ENCODE data around the gene ERICH3.

ERICH3 gene

GRCh38 chr1:74697832-74698231 is 24.2 kb upstream of the ERICH3 start:
- Histone ChIP-seq H3K4me3 (ENCODE audit: low read length) (no peak overlapping the region), H3K9ac (ENCODE audit: low read length) (no peak overlapping the region), H3K27me3 (ENCODE audit: control insufficient read depth, insufficient read depth, low read length) (no peaks in the 10 kb centered on the region), H3K4me1 (ENCODE audit: control insufficient read depth, low read depth, low read length) (no peaks in the 10 kb centered on the region), H3K27ac (ENCODE audit: low read length) (no peak overlapping the region), H3K9me3 (ENCODE audit: control insufficient read depth, low read depth, low read length) (no peaks in the 10 kb centered on the region), H3K36me3 (ENCODE audit: control insufficient read depth, low read depth, low read length) (no peaks in the 10 kb centered on the region)

- Histone ChIP-seq H3K9me3 (ENCODE audit: control insufficient read depth, low read depth, low read length) (no peaks in the 10 kb centered on the region), H3K4me1 (ENCODE audit: control insufficient read depth, low read depth, low read length) (no peaks in the 10 kb centered on the region), H3K36me3 (ENCODE audit: control insufficient read depth, low read depth, low read length) (no peaks in the 10 kb centered on the region), H3K27ac (ENCODE audit: low read length) (no peak overlapping the region), H3K4me3 (ENCODE audit: low read length) (no peak overlapping the region), H3K27me3 (ENCODE audit: control insufficient read depth, insufficient read depth, low read length) (no peaks in the 10 kb centered on the region), H3K9ac (ENCODE audit: low read length) (no peak overlapping the region)
Measured at GRCh38 chr1:74693473-74693872, 19.9 kb upstream of the ERICH3 start.

- Histone ChIP-seq H3K36me3 (ENCODE audit: control insufficient read depth, low read depth, low read length) (no peaks in the 10 kb centered on the region), H3K4me3 (ENCODE audit: low read length) (no peak overlapping the region), H3K9me3 (ENCODE audit: control insufficient read depth, low read depth, low read length) (no peaks in the 10 kb centered on the region), H3K27ac (ENCODE audit: low read length) (no peak overlapping the region), H3K4me1 (ENCODE audit: control insufficient read depth, low read depth, low read length) (no peaks in the 10 kb centered on the region), H3K9ac (ENCODE audit: low read length) (no peak overlapping the region), H3K27me3 (ENCODE audit: control insufficient read depth, insufficient read depth, low read length) (no peaks in the 10 kb centered on the region)
Measured at GRCh38 chr1:74690909-74691308, 17.3 kb upstream of the ERICH3 start.

GRCh38 chr1:74690364-74690696 is 16.7 kb upstream of the ERICH3 start:
- Histone ChIP-seq H3K4me3 (ENCODE audit: low read length) (no peak overlapping the region), H3K27me3 (ENCODE audit: control insufficient read depth, insufficient read depth, low read length) (no peaks in the 10 kb centered on the region), H3K9ac (ENCODE audit: low read length) (no peak overlapping the region), H3K9me3 (ENCODE audit: control insufficient read depth, low read depth, low read length) (no peaks in the 10 kb centered on the region), H3K27ac (ENCODE audit: low read length) (no peak overlapping the region), H3K4me1 (ENCODE audit: control insufficient read depth, low read depth, low read length) (no peaks in the 10 kb centered on the region), H3K36me3 (ENCODE audit: control insufficient read depth, low read depth, low read length) (no peaks in the 10 kb centered on the region)

- H3K27me3 ChIP-seq (ENCODE audit: control insufficient read depth, insufficient read depth, low read length): no peaks in the 10 kb centered on the region
- no peak overlapping the region for H3K4me3 ChIP-seq (ENCODE audit: low read length)
- H3K4me1 ChIP-seq (ENCODE audit: control insufficient read depth, low read depth, low read length): no peaks in the 10 kb centered on the region
- H3K27ac ChIP-seq (ENCODE audit: low read length): no peak overlapping the region
- no peak overlapping the region for H3K9ac ChIP-seq (ENCODE audit: low read length)
- H3K36me3 ChIP-seq (ENCODE audit: control insufficient read depth, low read depth, low read length): no peaks in the 10 kb centered on the region
- no peaks in the 10 kb centered on the region for H3K9me3 ChIP-seq (ENCODE audit: control insufficient read depth, low read depth, low read length)
Measured at GRCh38 chr1:74689621-74690363, 16.2 kb upstream of the ERICH3 start.

- Histone ChIP-seq H3K36me3 (ENCODE audit: control insufficient read depth, low read depth, low read length) (no peaks in the 10 kb centered on the region), H3K27me3 (ENCODE audit: control insufficient read depth, insufficient read depth, low read length) (no peaks in the 10 kb centered on the region), H3K9ac (ENCODE audit: low read length) (no peak overlapping the region), H3K4me1 (ENCODE audit: control insufficient read depth, low read depth, low read length) (no peaks in the 10 kb centered on the region), H3K9me3 (ENCODE audit: control insufficient read depth, low read depth, low read length) (no peaks in the 10 kb centered on the region), H3K27ac (ENCODE audit: low read length) (no peak overlapping the region), H3K4me3 (ENCODE audit: low read length) (no peak overlapping the region)
Measured at GRCh38 chr1:74686928-74687327, 13.3 kb upstream of the ERICH3 start.

GRCh38 chr1:74684301-74684700 is 10.7 kb upstream of the ERICH3 start:
- Histone ChIP-seq H3K27me3 (ENCODE audit: control insufficient read depth, insufficient read depth, low read length) (no peaks in the 10 kb centered on the region), H3K9ac (ENCODE audit: low read length) (no peak overlapping the region), H3K27ac (ENCODE audit: low read length) (no peak overlapping the region), H3K36me3 (ENCODE audit: control insufficient read depth, low read depth, low read length) (no peaks in the 10 kb centered on the region), H3K4me3 (ENCODE audit: low read length) (no peak overlapping the region), H3K4me1 (ENCODE audit: control insufficient read depth, low read depth, low read length) (no peaks in the 10 kb centered on the region), H3K9me3 (ENCODE audit: control insufficient read depth, low read depth, low read length) (no peaks in the 10 kb centered on the region)

GRCh38 chr1:74683656-74684055 is 10.1 kb upstream of the ERICH3 start:
- Histone ChIP-seq H3K9me3 (ENCODE audit: control insufficient read depth, low read depth, low read length) (no peaks in the 10 kb centered on the region), H3K36me3 (ENCODE audit: control insufficient read depth, low read depth, low read length) (no peaks in the 10 kb centered on the region), H3K27me3 (ENCODE audit: control insufficient read depth, insufficient read depth, low read length) (no peaks in the 10 kb centered on the region), H3K4me3 (ENCODE audit: low read length) (no peak overlapping the region), H3K9ac (ENCODE audit: low read length) (no peak overlapping the region), H3K27ac (ENCODE audit: low read length) (no peak overlapping the region), H3K4me1 (ENCODE audit: control insufficient read depth, low read depth, low read length) (no peaks in the 10 kb centered on the region)

GRCh38 chr1:74681851-74682250 is 8.3 kb upstream of the ERICH3 start:
- Histone ChIP-seq H3K9ac (ENCODE audit: low read length) (no peak overlapping the region), H3K27ac (ENCODE audit: low read length) (no peak overlapping the region), H3K27me3 (ENCODE audit: control insufficient read depth, insufficient read depth, low read length) (no peaks in the 10 kb centered on the region), H3K4me1 (ENCODE audit: control insufficient read depth, low read depth, low read length) (no peaks in the 10 kb centered on the region), H3K9me3 (ENCODE audit: control insufficient read depth, low read depth, low read length) (no peaks in the 10 kb centered on the region), H3K4me3 (ENCODE audit: low read length) (no peak overlapping the region), H3K36me3 (ENCODE audit: control insufficient read depth, low read depth, low read length) (no peaks in the 10 kb centered on the region)

- H3K36me3 ChIP-seq (ENCODE audit: control insufficient read depth, low read depth, low read length): no peaks in the 10 kb centered on the region
- no peak overlapping the region for H3K4me3 ChIP-seq (ENCODE audit: low read length)
- no peak overlapping the region for H3K9ac ChIP-seq (ENCODE audit: low read length)
- H3K4me1 ChIP-seq (ENCODE audit: control insufficient read depth, low read depth, low read length): no peaks in the 10 kb centered on the region
- H3K9me3 ChIP-seq (ENCODE audit: control insufficient read depth, low read depth, low read length): no peaks in the 10 kb centered on the region
- no peak overlapping the region for H3K27ac ChIP-seq (ENCODE audit: low read length)
- H3K27me3 ChIP-seq (ENCODE audit: control insufficient read depth, insufficient read depth, low read length): no peaks in the 10 kb centered on the region
Measured at GRCh38 chr1:74681449-74681848, 7.9 kb upstream of the ERICH3 start.

- H3K4me1 ChIP-seq (ENCODE audit: control insufficient read depth, low read depth, low read length): no peaks in the 10 kb centered on the region
- no peaks in the 10 kb centered on the region for H3K36me3 ChIP-seq (ENCODE audit: control insufficient read depth, low read depth, low read length)
- no peaks in the 10 kb centered on the region for H3K27me3 ChIP-seq (ENCODE audit: control insufficient read depth, insufficient read depth, low read length)
- no peak overlapping the region for H3K27ac ChIP-seq (ENCODE audit: low read length)
- no peak overlapping the region for H3K9ac ChIP-seq (ENCODE audit: low read length)
- H3K9me3 ChIP-seq (ENCODE audit: control insufficient read depth, low read depth, low read length): no peaks in the 10 kb centered on the region
- H3K4me3 ChIP-seq (ENCODE audit: low read length): no peak overlapping the region
Measured at GRCh38 chr1:74681001-74681400, 7.4 kb upstream of the ERICH3 start.

- no peak overlapping the region for H3K9ac ChIP-seq (ENCODE audit: low read length)
- H3K27ac ChIP-seq (ENCODE audit: low read length): no peak overlapping the region
- no peaks in the 10 kb centered on the region for H3K36me3 ChIP-seq (ENCODE audit: control insufficient read depth, low read depth, low read length)
- H3K9me3 ChIP-seq (ENCODE audit: control insufficient read depth, low read depth, low read length): no peaks in the 10 kb centered on the region
- peaks cover 1% of the 10 kb centered on the region for H3K4me1 ChIP-seq (ENCODE audit: control insufficient read depth, low read depth, low read length)
- H3K4me3 ChIP-seq (ENCODE audit: low read length): no peak overlapping the region
- H3K27me3 ChIP-seq (ENCODE audit: control insufficient read depth, insufficient read depth, low read length): no peaks in the 10 kb centered on the region
Measured at GRCh38 chr1:74679811-74680210, 6.2 kb upstream of the ERICH3 start.
